ENCODE data around the gene CNTNAP2. TPM values are rescaled to one million over a fixed set of nuclear protein-coding genes. Genes with fewer than 3 reads are reported as not detected.

Gene CNTNAP2
- total RNA-seq, 1 donor from 2014 or later = 2.2 TPM

GRCh38 chr7:146129296-146129695 is 12.7 kb downstream of the CNTNAP2 start:
- H3K4me3 ChIP-seq = no peak overlapping the region
- no peaks in the 10 kb centered on the region for H3K9me3 ChIP-seq
- no peaks in the 10 kb centered on the region for H3K4me1 ChIP-seq
- TF ChIP-seq CTCF (IDR thresholded peaks at IDR 0.05) (no peak), POLR2AphosphoS5 (IDR thresholded peaks at IDR 0.05; ENCODE audit: insufficient read depth in 1 of 2, low read depth in 1 of 2) (no peak), POLR2A (IDR thresholded peaks at IDR 0.05) (no peak)
- no peak overlapping the region for H3K27ac ChIP-seq
- H3K27me3 ChIP-seq = no peaks in the 10 kb centered on the region
- intact Hi-C loops (cut with DNase I) = no loop called here
- H3K36me3 ChIP-seq = no peaks in the 10 kb centered on the region
- no peak for DNase-seq (ENCODE audit: extremely low spot score in 2 of 2)

- no peak for DNase-seq (ENCODE audit: extremely low spot score in 2 of 2)
- H3K36me3 ChIP-seq = no peaks in the 10 kb centered on the region
- no peak overlapping the region for H3K27ac ChIP-seq
- no peak overlapping the region for H3K4me3 ChIP-seq
- H3K9me3 ChIP-seq = no peaks in the 10 kb centered on the region
- intact Hi-C loops (cut with DNase I) = no loop called here
- H3K27me3 ChIP-seq = no peaks in the 10 kb centered on the region
- TF ChIP-seq POLR2AphosphoS5 (IDR thresholded peaks at IDR 0.05; ENCODE audit: insufficient read depth in 1 of 2, low read depth in 1 of 2) (no peak), CTCF (IDR thresholded peaks at IDR 0.05) (no peak), POLR2A (IDR thresholded peaks at IDR 0.05) (no peak)
- no peaks in the 10 kb centered on the region for H3K4me1 ChIP-seq
Measured at GRCh38 chr7:146129997-146130396, 13.4 kb downstream of the CNTNAP2 start.

- no peak for DNase-seq (ENCODE audit: extremely low spot score in 2 of 2)
- no peak overlapping the region for H3K4me3 ChIP-seq
- no peak for TF ChIP-seq POLR2A (IDR thresholded peaks at IDR 0.05)
- no peak for TF ChIP-seq POLR2AphosphoS5 (IDR thresholded peaks at IDR 0.05; ENCODE audit: insufficient read depth in 1 of 2, low read depth in 1 of 2)
- no peak for TF ChIP-seq CTCF (IDR thresholded peaks at IDR 0.05)
- H3K27ac ChIP-seq = no peak overlapping the region
- H3K36me3 ChIP-seq = no peaks in the 10 kb centered on the region
- intact Hi-C loops (cut with DNase I) = no loop called here
- H3K27me3 ChIP-seq = no peaks in the 10 kb centered on the region
- no peaks in the 10 kb centered on the region for H3K4me1 ChIP-seq
- H3K9me3 ChIP-seq = no peaks in the 10 kb centered on the region
Measured at GRCh38 chr7:146131701-146132100, 15.1 kb downstream of the CNTNAP2 start.

GRCh38 chr7:146136357-146136875 is 19.8 kb downstream of the CNTNAP2 start:
- TF ChIP-seq CTCF (IDR thresholded peaks at IDR 0.05) (no peak), POLR2AphosphoS5 (IDR thresholded peaks at IDR 0.05; ENCODE audit: insufficient read depth in 1 of 2, low read depth in 1 of 2) (no peak), POLR2A (IDR thresholded peaks at IDR 0.05) (no peak)
- Histone ChIP-seq H3K9me3 (no peaks in the 10 kb centered on the region), H3K4me1 (no peaks in the 10 kb centered on the region), H3K27ac (no peak overlapping the region), H3K27me3 (no peaks in the 10 kb centered on the region), H3K4me3 (no peak overlapping the region), H3K36me3 (no peaks in the 10 kb centered on the region)
- intact Hi-C loops (cut with DNase I) = no loop called here
- no peak for DNase-seq (ENCODE audit: extremely low spot score in 2 of 2)

- Histone ChIP-seq H3K27me3 (no peaks in the 10 kb centered on the region), H3K9me3 (no peaks in the 10 kb centered on the region), H3K4me1 (no peaks in the 10 kb centered on the region), H3K4me3 (no peak overlapping the region), H3K36me3 (no peaks in the 10 kb centered on the region), H3K27ac (no peak overlapping the region)
- TF ChIP-seq CTCF (IDR thresholded peaks at IDR 0.05) (no peak), POLR2AphosphoS5 (IDR thresholded peaks at IDR 0.05; ENCODE audit: insufficient read depth in 1 of 2, low read depth in 1 of 2) (no peak), POLR2A (IDR thresholded peaks at IDR 0.05) (no peak)
- DNase-seq (ENCODE audit: extremely low spot score in 2 of 2) = no peak
- intact Hi-C loops (cut with DNase I) = no loop called here
Measured at GRCh38 chr7:146138926-146139325, 22.3 kb downstream of the CNTNAP2 start.
